GM13976 (cell line): ENCODE data around the gene EDNRA.

Source experiments
- DNase-seq: peaks from one replicate; pipeline ENCODE4 v3.0.0; 2012; ENCODE audit warnings: low spot score
- CTCF ChIP-seq: IDR thresholded peaks from 2 replicates; pipeline ENCODE4 v1.5.1; 2012; ENCODE audit warnings: borderline replicate concordance, mild to moderate bottlenecking; ENCODE audit not compliant: insufficient read depth; ENCODE audit errors: extremely low read depth, missing control alignments, control extremely low read depth
- in situ Hi-C: fragments of 300-500 bp; cut with MboI; formaldehyde crosslinking; loops from one replicate; pipeline ENCODE4 v1.12.0; 2022; ENCODE audit warnings: low sequenced_read_pairs, mixed read lengths, inconsistent platforms; ENCODE audit not compliant: unreplicated experiment

The EDNRA gene

GRCh38 chr4:147543034-147543433 lies 62.1 kb downstream of the EDNRA start:
- no peak for TF ChIP-seq CTCF
- in situ Hi-C loops = no loop called here
- DNase-seq = no peak

GRCh38 chr4:147546349-147546748 lies 65.5 kb downstream of the EDNRA start:
- in situ Hi-C loops = no loop called here
- DNase-seq = no peak
- no peak for TF ChIP-seq CTCF

GRCh38 chr4:147547314-147548056 lies 66.6 kb downstream of the EDNRA start:
- DNase-seq = peak; percentile 16
- in situ Hi-C loops = no loop called here
- TF ChIP-seq CTCF = no peak

GRCh38 chr4:147548256-147548655 lies 67.4 kb downstream of the EDNRA start:
- in situ Hi-C loops = no loop called here
- no peak for TF ChIP-seq CTCF
- DNase-seq = no peak

GRCh38 chr4:147550626-147551246 lies 69.8 kb downstream of the EDNRA start:
- in situ Hi-C loops = no loop called here
- DNase-seq = peak; percentile 43
- no peak for TF ChIP-seq CTCF

- no peak for TF ChIP-seq CTCF
- in situ Hi-C loops = no loop called here
- no peak for DNase-seq
These were observed 79.7 kb downstream of the EDNRA start for GRCh38 chr4:147560625-147561024.
